Effector CD4-positive, alpha-beta T cell (primary cell): ENCODE results near the gene IFNA7.
"Not testable (repeated sequence)": the region's sequence is repeated elsewhere in the genome, so short reads cannot be mapped to it uniquely, and the experiment has no call there.

Experiments
- DNase-seq: peaks from one replicate; pipeline ENCODE4 v3.0.0-alpha.2; 2020

IFNA7 gene

DNA sequence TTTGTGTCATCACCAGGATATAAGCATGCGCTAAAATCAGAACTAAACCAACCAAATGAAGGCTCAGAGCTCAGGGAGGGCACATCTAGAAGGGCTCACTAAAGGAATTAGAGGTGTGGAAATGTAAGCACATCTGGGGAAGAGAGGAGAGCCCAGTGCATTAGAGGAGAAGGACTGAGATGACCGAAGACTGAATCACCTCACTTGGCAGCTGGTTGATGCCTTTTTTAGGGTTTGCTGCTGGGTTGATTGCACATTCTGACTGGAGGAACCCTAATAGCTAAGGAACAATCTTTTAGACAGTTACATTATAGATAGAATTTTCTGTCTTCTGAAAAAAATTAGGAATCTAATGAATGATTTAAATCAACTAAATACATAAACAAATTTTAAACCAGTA lies 27.3 kb downstream of the IFNA7 start:
- no peak for DNase-seq

- DNase-seq: no peak
Measured at GRCh38 chr9:21172156-21172555, 29.8 kb downstream of the IFNA7 start.

DNA sequence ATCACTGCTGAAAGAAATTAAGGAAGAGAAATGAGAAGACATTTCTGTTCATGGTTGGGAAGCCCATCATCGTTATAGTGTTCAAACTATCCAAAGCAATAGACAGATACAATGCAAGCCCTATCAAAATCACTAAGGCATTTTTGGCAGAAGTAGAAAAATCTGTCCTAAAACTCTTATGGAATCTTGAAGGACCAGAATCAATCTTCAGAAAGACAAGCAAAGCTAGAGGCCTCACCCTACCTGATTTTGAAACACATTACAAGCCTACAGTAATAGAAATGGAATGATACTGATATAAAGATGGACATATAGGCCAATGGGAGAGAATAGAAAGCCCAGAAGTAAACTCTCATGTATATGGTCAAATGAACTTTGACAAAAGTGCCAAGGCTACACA lies 30.7 kb downstream of the IFNA7 start:
- DNase-seq: no peak

GRCh38 chr9:21166560-21166959 lies 35.4 kb downstream of the IFNA7 start, which contains the start of gene IFNA21:
TSS of gene IFNA21 (minus strand) at chr9:21166660. CDS start at chr9:21166612, 48 bp downstream.
- not testable (repeated sequence) for DNase-seq

DNA sequence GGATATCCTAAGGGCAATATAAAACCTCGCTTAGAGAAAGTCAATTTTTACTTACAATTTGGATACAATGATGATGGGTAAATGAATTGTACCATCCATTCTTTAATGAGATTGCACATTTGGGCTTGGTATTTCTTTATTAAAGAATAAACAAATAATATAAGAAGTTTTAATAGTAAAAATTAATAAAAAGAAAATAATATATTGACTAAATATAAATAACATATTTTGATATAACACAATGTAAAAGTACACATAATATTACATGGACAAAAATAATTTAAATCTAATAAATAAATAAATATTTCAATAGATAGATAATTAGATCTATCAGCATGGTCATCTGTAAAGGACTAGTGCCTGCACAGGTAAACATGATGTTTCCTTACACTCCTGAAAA lies 36.5 kb downstream of the IFNA7 start:
- no peak for DNase-seq

GRCh38 chr9:21160178-21160577 lies 41.8 kb downstream of the IFNA7 start:
- DNase-seq: no peak

DNA sequence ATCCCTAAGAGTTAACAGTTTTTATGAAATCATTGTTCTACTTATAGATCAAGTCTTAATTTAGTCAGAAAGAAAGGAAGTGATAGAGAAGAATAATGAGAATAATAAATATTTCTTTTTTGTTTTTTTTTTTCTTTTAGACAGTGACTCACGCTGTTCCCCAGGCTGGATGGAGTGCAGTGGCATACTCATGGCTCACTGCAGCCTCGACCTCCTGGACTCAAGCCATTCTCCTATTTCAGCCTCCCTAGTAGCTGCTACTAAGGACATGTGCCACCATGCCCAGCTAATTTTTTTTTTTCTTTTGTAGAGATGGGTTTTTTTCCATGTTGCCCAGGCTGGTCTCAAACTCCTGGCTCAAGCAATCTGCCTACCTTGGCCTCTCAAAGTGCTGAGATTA lies 46.5 kb downstream of the IFNA7 start:
- no peak for DNase-seq

GRCh38 chr9:21154018-21154608 lies 47.9 kb downstream of the IFNA7 start:
- DNase-seq: no peak

- no peak for DNase-seq
Measured at GRCh38 chr9:21153336-21154017, 48.5 kb downstream of the IFNA7 start.
